Stimulated activated CD8-positive, alpha-beta memory T cell treated with anti-CD3 and anti-CD28 coated beads, Interleukin-4, amount 100 ng/mL, for 24 hours (primary cell): ENCODE data around the gene REV3L.
A peak's percentile ranks its signal among the peaks of the same experiment; 100 is the strongest.
"Not testable (repeated sequence)": the region's sequence is repeated elsewhere in the genome, so short reads cannot be mapped to it uniquely, and the experiment has no call there.

Source experiments
- DNase-seq: peaks from one replicate; pipeline ENCODE4 v3.0.0-alpha.2; 2020; ENCODE audit warnings: low read depth

REV3L gene

GRCh38 chr6:111482959-111483735 is at the start of gene REV3L:
TSS of gene REV3L (minus strand) at chr6:111483218. CDS start at chr6:111482888, 330 bp downstream.
- peak; percentile 84 for DNase-seq

- no peak for DNase-seq
Observed at GRCh38 chr6:111531185-111531584, 48.2 kb upstream of the REV3L start.

- DNase-seq = no peak
Observed at GRCh38 chr6:111530667-111531066, 47.6 kb upstream of the REV3L start.

- no peak for DNase-seq
Observed at GRCh38 chr6:111530218-111530617, 47.2 kb upstream of the REV3L start.

- no peak for DNase-seq
Observed at GRCh38 chr6:111527367-111527766, 44.3 kb upstream of the REV3L start.

- no peak for DNase-seq
Observed at GRCh38 chr6:111524735-111525134, 41.7 kb upstream of the REV3L start.

GRCh38 chr6:111524252-111524651 is 41.2 kb upstream of the REV3L start:
- no peak for DNase-seq

GRCh38 chr6:111523484-111524167 is 40.6 kb upstream of the REV3L start:
- DNase-seq = no peak

- no peak for DNase-seq
Observed at GRCh38 chr6:111522393-111523020, 39.5 kb upstream of the REV3L start.

GRCh38 chr6:111521497-111522270 is 38.7 kb upstream of the REV3L start:
- no peak for DNase-seq

GRCh38 chr6:111520524-111520923 is 37.5 kb upstream of the REV3L start:
- no peak for DNase-seq

- no peak for DNase-seq
Observed at GRCh38 chr6:111517965-111518364, 34.9 kb upstream of the REV3L start.

GRCh38 chr6:111515259-111515658 is 32.2 kb upstream of the REV3L start:
- no peak for DNase-seq

- DNase-seq = not testable (repeated sequence)
Observed at GRCh38 chr6:111514531-111514930, 31.5 kb upstream of the REV3L start.

GRCh38 chr6:111507219-111507618 is 24.2 kb upstream of the REV3L start:
- DNase-seq = not testable (repeated sequence)

- not testable (repeated sequence) for DNase-seq
Observed at GRCh38 chr6:111505498-111505897, 22.5 kb upstream of the REV3L start.

GRCh38 chr6:111503660-111504059 is 20.6 kb upstream of the REV3L start:
- no peak for DNase-seq

GRCh38 chr6:111503194-111503593 is 20.2 kb upstream of the REV3L start:
- DNase-seq = no peak

- DNase-seq = no peak
Observed at GRCh38 chr6:111502154-111502553, 19.1 kb upstream of the REV3L start.

GRCh38 chr6:111499269-111499793 is 16.3 kb upstream of the REV3L start:
- DNase-seq = no peak

GRCh38 chr6:111494951-111495635 is 12.1 kb upstream of the REV3L start:
- no peak for DNase-seq
